ENCODE measurements around the gene PNPLA6. TPM values are rescaled to one million over a fixed set of nuclear protein-coding genes. Genes with fewer than 3 reads are reported as not detected.

Gene PNPLA6
- total and polyA plus RNA-seq, 9 of the 15 experiments (the other 6 are each of a cell fraction or from before 2014, with no cell fraction given): 0.07 to 30.2 (median 8.3) TPM

DNA sequence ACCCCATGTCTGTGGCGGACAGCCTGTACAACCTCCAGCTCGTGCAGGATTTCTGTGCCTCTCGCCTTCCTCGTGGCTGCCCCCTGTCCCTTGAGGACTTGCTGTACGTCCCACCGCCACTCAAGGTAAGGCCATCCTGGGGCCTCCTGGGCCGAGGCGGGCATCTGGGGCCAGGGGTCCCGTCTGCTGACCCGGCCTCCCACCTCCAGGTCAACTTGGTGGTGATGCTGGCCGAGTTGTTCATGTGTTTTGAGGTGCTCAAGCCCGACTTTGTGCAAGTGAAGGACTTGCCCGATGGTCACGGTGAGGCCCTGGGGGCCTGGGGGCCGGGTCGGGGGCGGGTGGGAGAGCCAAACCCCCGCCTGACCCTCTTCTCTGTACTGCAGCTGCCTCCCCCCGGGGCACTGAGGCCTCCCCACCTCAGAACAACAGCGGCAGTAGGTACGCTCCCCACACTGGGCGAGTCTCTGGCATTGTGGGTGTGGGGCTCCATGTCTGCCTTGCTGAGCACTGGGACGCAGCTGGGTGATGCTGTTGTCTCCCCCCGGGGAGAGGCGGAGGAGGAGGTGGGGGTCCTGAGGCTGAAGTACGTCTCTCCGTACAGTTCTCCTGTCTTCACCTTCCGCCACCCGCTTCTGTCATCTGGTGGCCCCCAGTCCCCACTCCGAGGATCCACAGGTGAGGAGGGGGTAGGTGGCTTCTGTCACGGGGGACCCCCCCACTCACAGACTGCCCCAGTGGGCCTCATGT is 75.1 kb downstream of the PNPLA6 start:
- H3K9me3 ChIP-seq (replicated peaks; ENCODE audit: control insufficient read depth, insufficient read depth, low read depth, low read length): no peaks in the 10 kb centered on the region
- ChIA-PET POLR2A (interaction anchor here (0.6 to 1.6 kb wide), 3 partner anchors 8 to 16 kb away, joined by 3 to 4 read pairs (median 3); no protein-coding TSS in a partner anchor), CTCF (ENCODE audit: low intra/inter-chr PET ratio) (no interaction called here)
- H3K79me2 ChIP-seq (ENCODE audit: control insufficient read depth, insufficient read depth, low read length): no peaks in the 10 kb centered on the region
- no peak overlapping the region for H3K4me2 ChIP-seq (ENCODE audit: insufficient read depth, low read length)
- no peaks in the 10 kb centered on the region for H3K9me1 ChIP-seq (ENCODE audit: control insufficient read depth, insufficient read depth, low read length)
- H2AFZ ChIP-seq (ENCODE audit: low read depth, low read length): no peak overlapping the region
- no peak overlapping the region for H3K4me3 ChIP-seq
- intact Hi-C loops (cut with micrococcal nuclease) (no loop called here), in situ Hi-C loops (cut with MboI) (no loop called here)
- 10% methylated on average over 19 of the region's 31 CpGs for WGBS (ENCODE audit: insufficient coverage, low coverage, missing lambda C conversion rate)
- DNase-seq (ENCODE audit: extremely low read depth in 1 of 4, low spot score in 3 of 4): no peak
- no peak overlapping the region for H3K27ac ChIP-seq (ENCODE audit: extremely low read depth, low read depth, low read length)
- no peaks in the 10 kb centered on the region for H3K36me3 ChIP-seq (ENCODE audit: control insufficient read depth, insufficient read depth, low read length)
- no peak overlapping the region for H3K9ac ChIP-seq (ENCODE audit: insufficient read depth in 1 of 2, low read depth in 2 of 2, low read length in 2 of 2)
- no peak for FAIRE-seq
- no peak for ATAC-seq
- TF ChIP-seq, protein P1, sequence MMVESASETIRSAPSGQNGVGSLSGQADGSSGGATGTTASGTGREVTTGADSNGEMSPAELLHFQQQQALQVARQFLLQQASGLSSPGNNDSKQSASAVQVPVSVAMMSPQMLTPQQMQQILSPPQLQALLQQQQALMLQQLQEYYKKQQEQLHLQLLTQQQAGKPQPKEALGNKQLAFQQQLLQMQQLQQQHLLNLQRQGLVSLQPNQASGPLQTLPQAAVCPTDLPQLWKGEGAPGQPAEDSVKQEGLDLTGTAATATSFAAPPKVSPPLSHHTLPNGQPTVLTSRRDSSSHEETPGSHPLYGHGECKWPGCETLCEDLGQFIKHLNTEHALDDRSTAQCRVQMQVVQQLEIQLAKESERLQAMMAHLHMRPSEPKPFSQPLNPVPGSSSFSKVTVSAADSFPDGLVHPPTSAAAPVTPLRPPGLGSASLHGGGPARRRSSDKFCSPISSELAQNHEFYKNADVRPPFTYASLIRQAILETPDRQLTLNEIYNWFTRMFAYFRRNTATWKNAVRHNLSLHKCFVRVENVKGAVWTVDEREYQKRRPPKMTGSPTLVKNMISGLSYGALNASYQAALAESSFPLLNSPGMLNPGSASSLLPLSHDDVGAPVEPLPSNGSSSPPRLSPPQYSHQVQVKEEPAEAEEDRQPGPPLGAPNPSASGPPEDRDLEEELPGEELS (CRISPR knock-in tag; IDR thresholded peaks at IDR 0.05; ENCODE audit: borderline replicate concordance): no peak
- no peak for TF ChIP-seq ZNF197 (CRISPR knock-in tag; IDR thresholded peaks at IDR 0.05; ENCODE audit: low read depth)
- no peak for TF ChIP-seq STAT5B (CRISPR knock-in tag; IDR thresholded peaks at IDR 0.05)
- no peak for TF ChIP-seq GATAD2B (IDR thresholded peaks at IDR 0.05; ENCODE audit: borderline replicate concordance)
- TF ChIP-seq, protein P2, sequence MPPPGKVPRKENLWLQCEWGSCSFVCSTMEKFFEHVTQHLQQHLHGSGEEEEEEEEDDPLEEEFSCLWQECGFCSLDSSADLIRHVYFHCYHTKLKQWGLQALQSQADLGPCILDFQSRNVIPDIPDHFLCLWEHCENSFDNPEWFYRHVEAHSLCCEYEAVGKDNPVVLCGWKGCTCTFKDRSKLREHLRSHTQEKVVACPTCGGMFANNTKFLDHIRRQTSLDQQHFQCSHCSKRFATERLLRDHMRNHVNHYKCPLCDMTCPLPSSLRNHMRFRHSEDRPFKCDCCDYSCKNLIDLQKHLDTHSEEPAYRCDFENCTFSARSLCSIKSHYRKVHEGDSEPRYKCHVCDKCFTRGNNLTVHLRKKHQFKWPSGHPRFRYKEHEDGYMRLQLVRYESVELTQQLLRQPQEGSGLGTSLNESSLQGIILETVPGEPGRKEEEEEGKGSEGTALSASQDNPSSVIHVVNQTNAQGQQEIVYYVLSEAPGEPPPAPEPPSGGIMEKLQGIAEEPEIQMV (tag; conservative IDR thresholded peaks at IDR 0.05; ENCODE audit: low read depth): no peak
- no peak for TF ChIP-seq JUNB (CRISPR knock-in tag; conservative IDR thresholded peaks at IDR 0.05)
- TF ChIP-seq ZNF431 (CRISPR knock-in tag; IDR thresholded peaks at IDR 0.05): no peak
- TF ChIP-seq HMGN3 (IDR thresholded peaks at IDR 0.05; ENCODE audit: borderline replicate concordance, extremely low read depth, insufficient read length, low read depth, low read length): no peak
- no peak for TF ChIP-seq ZNF717 (CRISPR knock-in tag; IDR thresholded peaks at IDR 0.05)
- no peak for TF ChIP-seq EGR1 (conservative IDR thresholded peaks at IDR 0.05)
- TF ChIP-seq TAF7 (tag; IDR thresholded peaks at IDR 0.05): no peak
- peaks cover 0 to 51% of the 10 kb centered on the region in 2 experiments; a peak in 3 of 5 replicates for H3K4me1 ChIP-seq (replicated peaks in 1 of 2; ENCODE audit: control insufficient read depth in 2 of 2, insufficient read depth in 2 of 2, low read length in 2 of 2)
- BruUV-seq (replicated peaks): no TSS peak
- peaks cover 12% of the 10 kb centered on the region; the same call in 1 of the 2 replicates for H4K20me1 ChIP-seq (replicated peaks; ENCODE audit: control insufficient read depth, insufficient read depth, low read length)
- H3K27me3 ChIP-seq (ENCODE audit: control insufficient read depth in 2 of 2, insufficient read depth in 2 of 2, low read length in 2 of 2): peaks cover 9 to 35% of the 10 kb centered on the region in 2 experiments; a peak in 3 of 5 replicates
